GM21423 (cell line): ENCODE results near the gene SLC35A3.
"Not testable (repeated sequence)": the region's sequence is repeated elsewhere in the genome, so short reads cannot be mapped to it uniquely, and the experiment has no call there.

Source experiments
- ATAC-seq: cut with Tn5 transposase; IDR thresholded peaks from one replicate; pipeline ENCODE4 v1.9.1; 2021; ENCODE audit warnings: mild to moderate bottlenecking, moderate library complexity; ENCODE audit not compliant: unreplicated experiment

SLC35A3 gene

DNA sequence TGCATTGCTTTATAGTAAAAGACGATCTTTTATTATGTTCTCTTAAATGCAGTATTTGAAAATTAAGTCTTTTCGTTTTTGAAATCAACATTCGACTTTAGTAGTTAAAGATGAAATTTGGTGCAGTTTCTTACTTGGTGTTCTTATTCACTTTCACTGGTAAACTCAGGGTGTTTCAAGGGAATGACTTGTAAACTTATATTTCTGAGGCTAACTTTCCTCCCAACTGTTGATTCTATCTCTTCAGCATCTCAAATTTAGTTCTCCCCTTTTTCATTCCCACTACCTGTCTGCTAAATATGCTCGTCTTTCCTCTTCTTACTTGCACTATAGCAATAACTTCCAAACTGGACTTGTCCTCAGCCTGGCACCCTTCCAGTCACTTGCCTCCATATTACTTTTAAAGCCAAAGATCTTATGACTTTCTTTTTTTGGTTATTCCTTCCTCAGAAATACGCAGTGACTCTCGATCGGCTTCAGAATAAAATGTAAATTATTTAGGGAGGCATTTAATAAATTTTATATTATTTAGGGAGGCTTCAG is 988 bp downstream of the SLC35A3 start:
- ATAC-seq, result no peak

DNA sequence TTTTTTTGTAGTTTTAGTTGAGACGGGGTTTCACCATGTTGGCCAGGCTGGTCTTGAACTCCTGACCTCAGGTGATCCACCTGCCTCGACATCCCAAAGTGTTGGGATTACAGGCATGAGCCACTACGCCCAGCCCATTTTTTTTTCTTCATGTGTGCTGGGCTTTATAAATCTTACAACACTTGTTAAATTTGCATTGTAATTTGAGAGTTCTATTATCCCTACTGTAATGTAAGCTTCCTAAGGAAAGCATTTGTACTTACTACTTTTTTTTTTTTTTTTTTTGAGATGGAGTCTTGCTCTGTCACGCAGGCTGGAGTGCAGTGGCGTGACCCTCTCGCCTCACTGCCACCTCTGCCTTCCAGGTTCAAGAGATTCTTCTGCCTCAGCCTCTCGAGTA is 2.3 kb downstream of the SLC35A3 start:
- not testable (repeated sequence) for ATAC-seq

GRCh38 chr1:99975529-99975928 is 5.7 kb downstream of the SLC35A3 start:
- no peak for ATAC-seq

GRCh38 chr1:99977326-99977725 is 7.5 kb downstream of the SLC35A3 start:
- ATAC-seq, result not testable (repeated sequence)

- ATAC-seq, result no peak
Measured at GRCh38 chr1:99978218-99978617, 8.4 kb downstream of the SLC35A3 start.

- no peak for ATAC-seq
Measured at GRCh38 chr1:99979091-99979490, 9.3 kb downstream of the SLC35A3 start.

DNA sequence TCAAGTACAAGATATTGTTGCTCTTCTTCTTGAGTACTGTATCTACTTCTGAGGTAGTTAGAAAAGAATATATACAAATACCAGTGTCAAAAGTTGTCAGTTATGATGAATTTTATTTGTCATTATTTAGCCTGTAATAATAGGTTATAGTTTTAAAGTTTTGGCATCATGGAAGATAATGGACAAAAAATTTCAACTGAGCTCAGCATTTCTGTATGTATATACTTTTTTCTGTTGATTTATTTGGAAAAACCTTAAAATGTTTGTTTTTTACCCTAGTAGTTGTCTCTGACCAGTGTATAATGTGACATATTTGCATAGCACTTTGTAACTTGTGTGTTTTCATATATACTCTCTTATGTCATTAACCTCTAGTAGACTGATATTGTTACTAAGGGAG is 11.1 kb downstream of the SLC35A3 start:
- ATAC-seq, result no peak

DNA sequence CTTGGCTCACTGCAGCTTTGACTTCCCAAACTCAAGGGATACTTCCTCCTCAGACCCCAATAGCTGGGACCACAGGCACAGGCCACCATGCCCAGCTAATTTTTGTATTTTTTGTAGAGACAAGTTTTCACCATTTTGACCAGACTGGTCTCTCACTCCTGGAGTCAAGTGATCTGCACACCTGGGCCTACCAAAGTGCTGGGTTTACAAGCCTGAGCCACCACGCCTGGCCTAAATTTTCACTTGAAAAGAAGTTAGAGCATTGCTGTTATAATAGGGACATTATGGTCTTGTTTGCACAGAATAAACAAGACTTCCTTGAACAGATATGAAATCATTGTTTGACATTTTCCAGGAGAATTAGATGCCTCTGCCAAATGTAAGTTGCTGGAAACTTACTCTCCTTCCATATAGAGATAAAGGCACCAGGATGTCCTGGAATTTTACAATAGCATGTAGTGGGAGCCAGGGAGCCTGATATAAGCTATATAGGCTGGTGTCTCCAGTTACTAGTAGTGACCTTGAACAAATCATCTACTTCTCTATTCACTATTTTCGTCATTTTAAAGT is 16.9 kb downstream of the SLC35A3 start:
- no peak for ATAC-seq

DNA sequence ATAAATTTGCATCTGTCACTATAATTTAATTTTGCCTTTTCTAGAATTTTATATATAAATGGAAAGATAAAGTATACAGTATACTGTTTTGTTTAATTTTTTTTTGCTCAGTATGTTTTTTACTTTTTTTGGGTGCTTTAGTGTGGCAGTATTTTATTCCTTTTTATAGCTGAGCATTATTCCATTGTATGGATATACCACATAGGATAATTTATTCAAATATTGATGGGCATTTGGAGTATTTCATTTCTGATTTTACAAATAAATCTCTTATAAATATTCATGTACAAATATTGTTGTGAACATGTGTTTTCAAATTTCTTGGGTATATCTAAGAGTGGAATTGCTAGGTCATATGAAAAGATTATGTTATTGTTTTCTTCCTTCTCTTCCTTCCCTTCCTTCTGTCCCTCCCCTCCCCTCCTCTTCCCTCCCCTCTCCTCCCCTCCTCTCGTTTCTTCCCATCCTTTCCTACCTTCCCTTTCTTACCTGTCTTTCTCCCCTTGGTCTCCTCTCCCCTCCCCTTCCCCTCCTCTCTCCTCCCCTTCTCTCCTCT is 18.5 kb downstream of the SLC35A3 start:
- ATAC-seq, result no peak

- ATAC-seq, result no peak
Measured at GRCh38 chr1:99992044-99992722, 22.4 kb downstream of the SLC35A3 start.

DNA sequence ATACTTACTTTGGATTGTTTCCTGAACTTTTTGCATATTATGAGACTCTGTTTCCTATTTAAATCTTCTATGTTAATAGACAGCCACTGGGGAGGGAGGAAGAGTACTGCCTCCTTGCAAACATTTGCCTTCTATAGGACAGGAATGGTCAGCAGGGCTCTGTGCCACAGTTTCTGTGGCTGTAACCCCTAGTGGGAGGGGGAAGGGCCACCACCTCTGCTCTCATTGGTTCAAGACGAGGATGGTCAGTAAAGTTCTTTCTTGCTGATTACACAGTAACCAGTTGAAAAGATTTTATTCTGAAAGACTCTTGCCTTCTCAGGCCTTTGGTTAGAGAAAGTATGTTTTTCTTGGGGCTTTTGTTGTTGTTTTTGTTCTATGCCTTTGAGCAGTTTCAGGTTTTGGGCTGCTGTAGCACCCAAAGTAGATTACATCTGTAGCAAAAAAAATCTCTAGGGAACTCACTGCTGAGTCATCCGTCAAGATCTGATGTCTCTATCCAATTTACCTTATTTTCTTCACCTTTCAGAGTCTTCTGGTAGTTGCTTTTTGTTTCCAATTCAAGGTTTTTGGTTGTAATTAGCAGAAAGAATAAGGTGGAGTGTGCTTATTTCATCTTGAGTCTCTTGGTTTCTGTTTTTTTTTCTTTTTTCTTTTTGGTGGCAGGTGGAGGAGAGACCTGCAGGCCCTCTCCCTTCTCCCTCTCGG is 23.1 kb downstream of the SLC35A3 start:
- ATAC-seq, result no peak

DNA sequence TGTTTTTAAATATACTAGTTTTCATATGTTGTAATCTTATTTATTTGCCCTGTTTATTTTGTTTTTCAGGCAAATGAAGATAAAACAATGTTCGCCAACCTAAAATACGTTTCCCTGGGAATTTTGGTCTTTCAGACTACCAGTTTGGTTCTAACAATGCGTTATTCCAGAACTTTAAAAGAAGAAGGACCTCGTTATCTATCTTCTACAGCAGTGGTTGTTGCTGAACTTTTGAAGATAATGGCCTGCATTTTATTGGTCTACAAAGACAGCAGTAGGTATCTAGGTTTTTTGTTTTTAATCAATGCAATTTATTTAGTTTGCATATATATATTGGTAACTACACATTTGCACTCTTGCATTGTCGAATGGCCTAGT is 23.7 kb downstream of the SLC35A3 start:
- ATAC-seq, result no peak

DNA sequence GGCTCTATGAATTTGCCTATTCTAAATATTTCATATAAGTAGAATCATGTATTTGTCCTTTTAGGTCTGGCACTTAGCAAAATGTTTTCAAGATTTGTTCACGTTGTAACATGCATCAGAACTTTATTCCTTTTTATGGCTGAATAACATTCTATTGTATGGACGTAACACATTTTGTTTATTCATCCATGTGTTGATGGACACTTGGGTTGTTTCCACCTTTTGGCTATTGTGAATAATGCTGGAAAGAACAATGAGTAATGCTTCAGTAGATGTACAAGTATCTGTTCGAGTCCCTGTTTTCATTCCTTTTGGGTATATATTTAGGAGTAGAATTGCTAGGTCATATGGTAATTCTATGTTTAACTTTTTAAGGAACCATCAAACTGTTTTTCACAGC is 24.7 kb downstream of the SLC35A3 start:
- no peak for ATAC-seq

GRCh38 chr1:99996951-99997350 is 27.2 kb downstream of the SLC35A3 start:
- ATAC-seq, result no peak

DNA sequence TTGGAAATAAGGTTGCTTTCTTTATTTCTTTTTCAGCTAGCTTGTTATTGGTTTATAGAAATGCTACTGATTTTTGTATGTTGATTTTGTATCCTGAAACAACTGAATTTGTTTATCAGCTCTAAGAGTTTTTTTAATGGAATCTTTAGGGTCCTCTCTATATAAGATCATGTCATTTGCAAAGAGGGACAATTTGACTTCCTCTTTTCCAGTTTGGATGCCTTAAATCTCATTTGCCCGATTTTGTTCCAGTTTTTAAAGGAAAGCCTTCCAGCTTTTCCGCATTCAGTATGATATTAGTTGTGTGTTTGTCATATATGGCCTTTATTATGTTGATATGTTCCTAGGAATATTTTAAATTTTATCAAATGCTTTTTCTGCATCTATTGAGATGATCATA is 31.7 kb downstream of the SLC35A3 start:
- ATAC-seq, result no peak

- ATAC-seq, result no peak
Measured at GRCh38 chr1:100005424-100005823, 35.6 kb downstream of the SLC35A3 start.

GRCh38 chr1:100006688-100007087 is 36.9 kb downstream of the SLC35A3 start:
- ATAC-seq, result no peak

DNA sequence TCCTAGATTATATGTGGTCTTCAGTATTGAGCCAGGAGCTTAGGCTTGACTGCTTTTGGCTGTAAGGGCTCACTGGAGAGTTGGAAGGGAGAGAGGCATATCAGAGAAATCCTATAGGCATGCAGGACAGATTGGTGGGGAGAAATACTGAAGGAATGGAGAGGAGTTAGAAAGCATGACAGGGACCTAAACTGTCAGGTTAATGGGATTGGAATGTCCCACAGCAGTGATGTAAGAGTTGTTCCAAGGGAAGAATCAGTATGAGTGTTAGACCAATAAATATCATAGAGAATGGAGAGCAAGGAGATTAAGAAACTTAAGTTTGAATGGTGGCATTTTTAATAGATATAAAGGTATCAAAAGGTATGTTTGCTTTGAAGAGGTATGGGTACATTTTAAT is 39.7 kb downstream of the SLC35A3 start:
- no peak for ATAC-seq

DNA sequence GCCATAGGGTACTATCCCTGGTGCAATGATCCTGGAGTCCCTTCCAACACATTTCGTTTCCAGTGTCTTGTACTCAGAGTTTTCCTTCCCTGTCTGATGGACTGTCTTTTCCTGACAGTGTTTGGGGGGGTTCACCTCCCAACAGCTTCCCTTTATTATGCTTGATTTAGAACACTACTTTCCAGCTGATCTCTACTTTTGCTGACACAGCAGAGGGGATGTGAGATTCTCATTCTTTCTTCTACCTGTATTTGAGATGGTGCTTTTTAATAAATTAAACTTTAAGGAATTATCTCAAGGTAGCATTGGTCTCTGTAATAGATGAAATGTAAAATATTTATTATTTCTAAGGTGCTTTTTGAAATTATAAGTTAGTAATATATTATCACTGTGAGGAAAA is 41.0 kb downstream of the SLC35A3 start:
- ATAC-seq, result no peak

- ATAC-seq, result no peak
Measured at GRCh38 chr1:100019220-100019619, 49.4 kb downstream of the SLC35A3 start.

DNA sequence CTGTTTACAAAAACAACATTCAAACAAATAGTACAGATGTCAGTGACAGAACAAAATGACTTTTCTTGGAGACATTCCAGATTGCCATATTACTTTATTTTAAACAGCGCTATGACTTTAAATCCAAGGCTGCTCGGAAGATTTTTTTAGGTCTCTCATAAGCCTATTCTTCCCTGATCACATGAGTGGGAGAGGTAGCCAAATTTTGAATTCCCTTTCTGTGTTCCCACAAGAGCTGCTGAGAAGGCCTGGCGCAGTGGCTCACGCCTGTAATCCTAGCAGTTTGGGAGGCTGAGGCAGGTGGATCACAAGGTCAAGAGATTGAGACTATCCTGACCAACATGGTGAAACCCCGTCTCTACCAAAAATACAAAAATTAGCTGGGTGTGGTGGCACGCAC is 53.7 kb downstream of the SLC35A3 start:
- ATAC-seq, result no peak

DNA sequence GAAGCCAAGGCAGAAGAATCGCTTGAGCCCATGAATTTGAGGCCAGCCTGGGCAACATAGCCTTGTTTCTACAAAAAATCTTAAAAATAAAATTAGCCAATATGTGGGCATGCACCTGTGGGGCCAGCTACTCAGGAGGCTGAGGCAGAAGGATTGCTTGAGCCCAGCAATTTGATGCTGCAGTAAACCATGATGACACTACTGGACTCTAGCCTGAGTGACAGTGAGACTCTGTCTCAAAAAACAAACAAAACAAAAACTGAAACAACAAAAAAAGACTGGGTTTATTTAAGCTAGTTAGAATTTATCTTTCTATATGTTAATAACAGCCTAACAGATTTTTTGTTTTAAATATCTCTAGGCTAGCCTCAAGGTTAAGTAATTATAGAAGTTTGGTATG is 57.4 kb downstream of the SLC35A3 start:
- ATAC-seq, result no peak
